Astrocyte (in vitro differentiated cells and primary cell): Measurements from ENCODE around the gene ZNF484. TPM values are rescaled to one million over a fixed set of nuclear protein-coding genes. Genes with fewer than 3 reads are reported as not detected.
"Not testable (repeated sequence)": the region's sequence is repeated elsewhere in the genome, so short reads cannot be mapped to it uniquely, and the experiment has no call there.

Source experiments
- DNase-seq: peaks from one replicate; pipeline ENCODE4 v3.0.0-alpha.2; 2010; ENCODE audit warnings: low read depth
- FAIRE-seq: peaks from 2 replicates; lab custom pipeline; 2011; peaks lifted over from hg19 to GRCh38; lab: Jason Lieb, UNC
- H2AFZ ChIP-seq: 2 replicates; pipeline ENCODE4 v1.6.0; 2012; ENCODE audit warnings: low read depth, low read length, inconsistent platforms
- H3K27ac ChIP-seq: 2 replicates; pipeline ENCODE4 v1.5.1; 2011; ENCODE audit warnings: low read depth, low read length, inconsistent platforms
- H3K27me3 ChIP-seq: 2 replicates; pipeline ENCODE4 v1.6.0; 2011; ENCODE audit warnings: low read length, inconsistent platforms; ENCODE audit not compliant: insufficient read depth
- H3K36me3 ChIP-seq: 2 replicates; pipeline ENCODE4 v1.5.1; 2011; ENCODE audit warnings: low read length, inconsistent platforms; ENCODE audit not compliant: insufficient read depth
- H3K4me1 ChIP-seq: 2 replicates; pipeline ENCODE4 v1.5.1; 2011; ENCODE audit warnings: low read length, inconsistent platforms; ENCODE audit not compliant: insufficient read depth
- H3K4me2 ChIP-seq: 2 replicates; pipeline ENCODE4 v1.6.0; 2012; ENCODE audit warnings: low read length, inconsistent platforms
- H3K4me3 ChIP-seq: 2 replicates; pipeline ENCODE4 v1.5.1; 2011; ENCODE audit warnings: low read depth, mild to moderate bottlenecking, low read length, inconsistent platforms; ENCODE audit not compliant: insufficient read depth
- H3K79me2 ChIP-seq: 2 replicates; pipeline ENCODE4 v1.6.0; 2012; ENCODE audit warnings: mild to moderate bottlenecking, low read length, inconsistent platforms; ENCODE audit not compliant: insufficient read depth
- H3K9ac ChIP-seq: 2 replicates; pipeline ENCODE4 v1.6.0; 2012; ENCODE audit warnings: mild to moderate bottlenecking, low read length, inconsistent platforms
- H3K9me3 ChIP-seq: 2 replicates; pipeline ENCODE4 v1.5.1; 2012; ENCODE audit warnings: low read depth, mild to moderate bottlenecking, low read length, inconsistent platforms; ENCODE audit not compliant: insufficient read depth
- H4K20me1 ChIP-seq: 2 replicates; pipeline ENCODE4 v1.6.0; 2012; ENCODE audit warnings: low read length, inconsistent platforms; ENCODE audit not compliant: insufficient read depth
- H3K27ac Mint-ChIP-seq: one replicate; pipeline ENCODE4 v1.8.0; 2021; ENCODE audit warnings: mild to moderate bottlenecking, mixed read lengths; ENCODE audit not compliant: unreplicated experiment
- H3K27me3 Mint-ChIP-seq: one replicate; pipeline ENCODE4 v1.8.0; 2021; ENCODE audit warnings: low read depth, mixed read lengths; ENCODE audit not compliant: unreplicated experiment
- H3K36me3 Mint-ChIP-seq: one replicate; pipeline ENCODE4 v1.8.0; 2021; ENCODE audit warnings: low read depth, mixed read lengths; ENCODE audit not compliant: unreplicated experiment
- H3K4me1 Mint-ChIP-seq: one replicate; pipeline ENCODE4 v1.8.0; 2021; ENCODE audit warnings: low read depth, mixed read lengths; ENCODE audit not compliant: unreplicated experiment
- H3K4me3 Mint-ChIP-seq: one replicate; pipeline ENCODE4 v1.8.0; 2021; ENCODE audit warnings: mild to moderate bottlenecking, moderate library complexity, mixed read lengths; ENCODE audit not compliant: unreplicated experiment
- H3K9me3 Mint-ChIP-seq: one replicate; pipeline ENCODE4 v1.8.0; 2021; ENCODE audit warnings: mild to moderate bottlenecking, mixed read lengths; ENCODE audit not compliant: unreplicated experiment
- CTCF ChIP-seq: IDR thresholded peaks from 2 replicates; pipeline ENCODE4 v1.5.1; 2011; ENCODE audit warnings: low read depth, mild to moderate bottlenecking, inconsistent platforms, low read length, moderate library complexity; ENCODE audit not compliant: insufficient read depth
- EZH2 ChIP-seq: IDR thresholded peaks from 2 replicates; pipeline ENCODE4 v1.6.1; 2012; ENCODE audit warnings: mild to moderate bottlenecking, low read length, inconsistent platforms; ENCODE audit not compliant: insufficient read depth
- total RNA-seq: library from RNA; stranded (reverse); gene quantifications from 2 replicates; pipeline ENCODE4 v1.2.1, GENCODE V29; 2021

ZNF484 gene
- total RNA-seq, 1 donor from 2014 or later = 10.6 TPM

- TF ChIP-seq EZH2 (no peak), CTCF (no peak)
- DNase-seq = no peak
- no peaks in the 10 kb centered on the region for H3K4me1 Mint-ChIP-seq
- Histone ChIP-seq H3K9ac (no peak overlapping the region), H2AFZ (no peak overlapping the region), H3K27me3 (no peaks in the 10 kb centered on the region), H3K4me2 (no peak overlapping the region), H3K27ac (no peak overlapping the region), H3K4me3 (no peak overlapping the region), H3K4me1 (no peaks in the 10 kb centered on the region), H3K79me2 (no peaks in the 10 kb centered on the region), H3K9me3 (peaks cover 15% of the 10 kb centered on the region), H3K36me3 (no peaks in the 10 kb centered on the region), H4K20me1 (no peaks in the 10 kb centered on the region)
- H3K27me3 Mint-ChIP-seq = no peaks in the 10 kb centered on the region
- no peak overlapping the region for H3K4me3 Mint-ChIP-seq
- FAIRE-seq = no peak
- peaks cover 10% of the 10 kb centered on the region for H3K36me3 Mint-ChIP-seq
- peaks cover 40% of the 10 kb centered on the region for H3K9me3 Mint-ChIP-seq
- H3K27ac Mint-ChIP-seq = no peak overlapping the region
Observed at GRCh38 chr9:92837191-92837590, 40.6 kb downstream of the ZNF484 start.

GRCh38 chr9:92829420-92829819 is 48.4 kb downstream of the ZNF484 start:
- H2AFZ ChIP-seq = no peak overlapping the region
- DNase-seq (no peak), FAIRE-seq (no peak)
- H3K4me1 Mint-ChIP-seq = no peaks in the 10 kb centered on the region
- no peaks in the 10 kb centered on the region for H3K4me1 ChIP-seq
- H3K27ac ChIP-seq = no peak overlapping the region
- H3K27me3 Mint-ChIP-seq = peaks cover 3% of the 10 kb centered on the region
- no peak overlapping the region for H3K4me3 ChIP-seq
- no peaks in the 10 kb centered on the region for H3K36me3 ChIP-seq
- no peaks in the 10 kb centered on the region for H4K20me1 ChIP-seq
- H3K27ac Mint-ChIP-seq = no peak overlapping the region
- H3K9me3 Mint-ChIP-seq = peaks cover 14% of the 10 kb centered on the region
- H3K9ac ChIP-seq = no peak overlapping the region
- H3K9me3 ChIP-seq = peaks cover 5% of the 10 kb centered on the region
- H3K36me3 Mint-ChIP-seq = peaks cover 4% of the 10 kb centered on the region
- H3K27me3 ChIP-seq = no peaks in the 10 kb centered on the region
- no peak overlapping the region for H3K4me2 ChIP-seq
- no peak for TF ChIP-seq EZH2
- no peak for TF ChIP-seq CTCF
- H3K4me3 Mint-ChIP-seq = no peak overlapping the region
- no peaks in the 10 kb centered on the region for H3K79me2 ChIP-seq

DNA sequence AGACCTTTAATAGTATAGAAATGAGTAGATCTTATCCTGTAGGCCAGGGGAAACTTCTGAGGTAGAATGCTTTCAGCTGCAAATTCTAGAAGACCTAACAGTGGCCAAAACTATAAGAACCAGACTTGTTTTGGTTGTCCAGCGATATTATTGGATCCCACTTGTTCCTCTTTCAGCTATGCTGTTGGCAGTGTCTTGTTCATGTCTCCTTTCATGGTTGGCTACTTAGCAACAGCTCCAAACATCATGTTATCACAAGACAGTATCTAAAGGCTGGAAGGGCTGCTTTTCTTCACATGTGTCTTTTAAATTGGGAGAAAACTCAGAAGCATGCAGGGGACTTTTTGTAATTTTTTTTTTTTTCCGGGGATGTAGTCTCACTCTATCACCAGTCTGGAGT is 52.8 kb downstream of the ZNF484 start:
- H3K4me2 ChIP-seq, H3K4me1 ChIP-seq, H3K4me3 ChIP-seq, H3K9me3 ChIP-seq, H3K9me3 Mint-ChIP-seq, DNase-seq, H3K4me1 Mint-ChIP-seq, H3K27me3 Mint-ChIP-seq, H3K27me3 ChIP-seq, H3K9ac ChIP-seq, H3K79me2 ChIP-seq, H2AFZ ChIP-seq, H3K36me3 Mint-ChIP-seq, H3K4me3 Mint-ChIP-seq, H3K36me3 ChIP-seq, H3K27ac Mint-ChIP-seq, H4K20me1 ChIP-seq, FAIRE-seq, H3K27ac ChIP-seq: not testable (repeated sequence)
